K562 treated with DMSO at 1 percent for 4 hours (cell line): ENCODE results near the gene ADGRG2. TPM values are rescaled to one million over a fixed set of nuclear protein-coding genes. Genes with fewer than 3 reads are reported as not detected.

Source experiments
- total RNA-seq: library from RNA; unstranded; fragments of 300-600 nt; gene quantifications from 2 replicates; pipeline ENCODE4 v1.2.3, GENCODE V29; 2022; ENCODE audit not compliant: insufficient read depth

ADGRG2 gene
- total RNA-seq, result not detected in 2 replicates

GRCh38 chrX:19121898-19122640 is at the start of gene ADGRG2:
TSS of gene ADGRG2 (minus strand) at chrX:19122468. CDS start at chrX:19068834, 53,634 bp downstream.

GRCh38 chrX:18983666-18984380 is 138.4 kb downstream of the ADGRG2 start, which contains the start of gene PHKA2:
TSS of gene PHKA2 (minus strand) at chrX:18984114. CDS start at chrX:18983932, 182 bp downstream.

Other genes starting within 250 kb of the ADGRG2 start
- 11.1 and 17.2 TPM in 2 replicates for gene PHKA2, start 138.4 kb downstream of the ADGRG2 start, total RNA-seq
- gene PDHA1, start 221.5 kb upstream of the ADGRG2 start, total RNA-seq, result 72.4 and 98.3 TPM in 2 replicates